Liver (tissue), 3 donors: Measurements from ENCODE around the gene SERTAD1.

Experiments used
- ATF3 ChIP-seq: IDR thresholded peaks from 2 replicates; pipeline ENCODE4 v1.6.1; 2016; ENCODE audit warnings: antibody characterized with exemption
- EGR1 ChIP-seq, 2 donors: IDR thresholded peaks; 2 replicates each; pipeline ENCODE4 v1.6.1; 2016 to 2018; ENCODE audit warnings: antibody characterized with exemption in 2 of 2, low read depth in 2 of 2
- FOXA1 ChIP-seq: IDR thresholded peaks from 2 replicates; pipeline ENCODE4 v1.6.1; 2016; ENCODE audit warnings: antibody characterized with exemption
- GABPA ChIP-seq, 2 donors: IDR thresholded peaks in 1 of 2; conservative IDR thresholded peaks in 1 of 2; 2 replicates each; pipeline ENCODE4 v1.6.1; 2016; ENCODE audit warnings: antibody characterized with exemption in 2 of 2, mild to moderate bottlenecking in 1 of 2, moderate library complexity in 1 of 2
- HNF4A ChIP-seq, 2 donors: conservative IDR thresholded peaks; 2 replicates each; pipeline ENCODE4 v1.6.1; 2016; ENCODE audit warnings: antibody characterized with exemption in 2 of 2, mild to moderate bottlenecking in 2 of 2
- NR2F2 ChIP-seq: IDR thresholded peaks from 2 replicates; pipeline ENCODE4 v1.6.1; 2016; ENCODE audit warnings: antibody characterized with exemption
- RAD21 ChIP-seq, 2 donors: IDR thresholded peaks; 2 replicates each; pipeline ENCODE4 v1.6.1; 2016; ENCODE audit warnings: antibody characterized with exemption in 2 of 2, mild to moderate bottlenecking in 2 of 2
- REST ChIP-seq: IDR thresholded peaks from 2 replicates; pipeline ENCODE4 v1.6.1; 2016; ENCODE audit warnings: antibody characterized with exemption, mild to moderate bottlenecking
- SP1 ChIP-seq: IDR thresholded peaks from 2 replicates; pipeline ENCODE4 v1.6.1; 2018; ENCODE audit warnings: antibody characterized with exemption, mild to moderate bottlenecking
- TAF1 ChIP-seq: conservative IDR thresholded peaks from 2 replicates; pipeline ENCODE4 v1.6.1; 2016; ENCODE audit warnings: antibody characterized with exemption, mild to moderate bottlenecking
- YY1 ChIP-seq: IDR thresholded peaks from 2 replicates; pipeline ENCODE4 v1.6.1; 2016; ENCODE audit warnings: antibody characterized with exemption, mild to moderate bottlenecking
- ZBTB33 ChIP-seq: IDR thresholded peaks from 2 replicates; pipeline ENCODE4 v1.6.1; 2016; ENCODE audit warnings: antibody characterized with exemption
- TF ChIP-seq, protein P1 (sequence below): fragments of 150-350 bp; IDR thresholded peaks from 2 replicates; pipeline ENCODE4 v1.5.1; 2017; ENCODE audit warnings: improper control_type of control experiment, low read depth, low read length; ENCODE audit not compliant: missing input control
- TF ChIP-seq, protein P2 (sequence below): IDR thresholded peaks from 2 replicates; pipeline ENCODE4 v1.6.1; 2016; ENCODE audit warnings: antibody characterized with exemption
- donor health status: healthy.
- donor health status: healthy.

DNA sequence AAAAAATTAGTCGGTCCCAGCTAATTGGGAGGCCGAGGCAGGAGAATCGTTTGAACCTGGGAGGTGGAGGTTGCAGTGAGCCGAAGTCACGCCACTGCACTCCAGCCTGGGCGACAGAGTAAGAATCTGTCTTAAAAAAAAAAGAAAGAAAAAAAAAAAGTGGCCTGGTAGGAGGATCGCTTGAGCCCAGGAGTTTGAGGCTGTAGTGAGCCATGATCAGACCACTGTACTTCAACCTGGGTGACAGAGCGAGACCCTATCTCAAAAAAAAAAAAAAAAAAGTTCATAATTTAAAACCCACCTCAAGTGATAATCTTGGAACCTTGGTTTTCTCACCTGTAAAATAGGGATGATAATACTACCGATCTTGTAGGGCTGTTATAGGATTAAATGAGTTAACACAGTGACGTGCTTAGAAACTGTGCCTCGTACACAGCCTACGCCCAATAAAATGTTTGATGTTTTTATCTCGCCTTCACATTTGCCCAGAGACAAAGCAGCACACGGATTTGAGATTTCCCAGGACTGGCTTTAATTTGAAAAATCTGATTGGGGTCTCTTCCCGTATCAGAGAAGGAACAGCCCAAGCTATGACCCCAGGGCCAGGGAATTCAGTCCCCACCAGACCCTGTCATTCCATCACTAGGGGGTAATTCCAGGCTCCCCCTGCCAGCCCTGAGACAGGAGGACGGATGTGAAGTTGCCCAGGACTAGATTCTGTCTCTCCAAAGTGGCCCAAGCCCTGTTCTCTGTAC, 3.6 kb downstream of the SERTAD1 start:
- TF ChIP-seq, protein P1, sequence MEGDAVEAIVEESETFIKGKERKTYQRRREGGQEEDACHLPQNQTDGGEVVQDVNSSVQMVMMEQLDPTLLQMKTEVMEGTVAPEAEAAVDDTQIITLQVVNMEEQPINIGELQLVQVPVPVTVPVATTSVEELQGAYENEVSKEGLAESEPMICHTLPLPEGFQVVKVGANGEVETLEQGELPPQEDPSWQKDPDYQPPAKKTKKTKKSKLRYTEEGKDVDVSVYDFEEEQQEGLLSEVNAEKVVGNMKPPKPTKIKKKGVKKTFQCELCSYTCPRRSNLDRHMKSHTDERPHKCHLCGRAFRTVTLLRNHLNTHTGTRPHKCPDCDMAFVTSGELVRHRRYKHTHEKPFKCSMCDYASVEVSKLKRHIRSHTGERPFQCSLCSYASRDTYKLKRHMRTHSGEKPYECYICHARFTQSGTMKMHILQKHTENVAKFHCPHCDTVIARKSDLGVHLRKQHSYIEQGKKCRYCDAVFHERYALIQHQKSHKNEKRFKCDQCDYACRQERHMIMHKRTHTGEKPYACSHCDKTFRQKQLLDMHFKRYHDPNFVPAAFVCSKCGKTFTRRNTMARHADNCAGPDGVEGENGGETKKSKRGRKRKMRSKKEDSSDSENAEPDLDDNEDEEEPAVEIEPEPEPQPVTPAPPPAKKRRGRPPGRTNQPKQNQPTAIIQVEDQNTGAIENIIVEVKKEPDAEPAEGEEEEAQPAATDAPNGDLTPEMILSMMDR = no peak
- no peak for TF ChIP-seq EGR1 (IDR thresholded peaks at IDR 0.05; ENCODE audit: low read depth in 2 of 2)
- TF ChIP-seq REST = no peak
- TF ChIP-seq SP1 = no peak
- no peak for TF ChIP-seq TAF1
- TF ChIP-seq, protein P2, sequence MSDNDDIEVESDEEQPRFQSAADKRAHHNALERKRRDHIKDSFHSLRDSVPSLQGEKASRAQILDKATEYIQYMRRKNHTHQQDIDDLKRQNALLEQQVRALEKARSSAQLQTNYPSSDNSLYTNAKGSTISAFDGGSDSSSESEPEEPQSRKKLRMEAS = no peak
- TF ChIP-seq GABPA (IDR thresholded peaks at IDR 0.05 in 1 of 2, conservative IDR thresholded peaks at IDR 0.05 in 1 of 2) = no peak
- no peak for TF ChIP-seq ATF3
- TF ChIP-seq RAD21 (IDR thresholded peaks at IDR 0.05) = no peak
- no peak for TF ChIP-seq YY1
- no peak for TF ChIP-seq ZBTB33
- TF ChIP-seq HNF4A (conservative IDR thresholded peaks at IDR 0.05) = no peak
- TF ChIP-seq NR2F2 = no peak
- no peak for TF ChIP-seq FOXA1
